Activated CD4-positive, alpha-beta T cell treated with anti-CD3 and anti-CD28 coated beads, Interleukin-2, amount 50 U/mL, for 48 hours (primary cell): Measurements from ENCODE around the gene MGMT.

ENCODE experiments used
- DNase-seq, 2 experiments: peaks; one replicate each; pipeline ENCODE4 v3.0.0-alpha.2; 2020

MGMT gene

DNA sequence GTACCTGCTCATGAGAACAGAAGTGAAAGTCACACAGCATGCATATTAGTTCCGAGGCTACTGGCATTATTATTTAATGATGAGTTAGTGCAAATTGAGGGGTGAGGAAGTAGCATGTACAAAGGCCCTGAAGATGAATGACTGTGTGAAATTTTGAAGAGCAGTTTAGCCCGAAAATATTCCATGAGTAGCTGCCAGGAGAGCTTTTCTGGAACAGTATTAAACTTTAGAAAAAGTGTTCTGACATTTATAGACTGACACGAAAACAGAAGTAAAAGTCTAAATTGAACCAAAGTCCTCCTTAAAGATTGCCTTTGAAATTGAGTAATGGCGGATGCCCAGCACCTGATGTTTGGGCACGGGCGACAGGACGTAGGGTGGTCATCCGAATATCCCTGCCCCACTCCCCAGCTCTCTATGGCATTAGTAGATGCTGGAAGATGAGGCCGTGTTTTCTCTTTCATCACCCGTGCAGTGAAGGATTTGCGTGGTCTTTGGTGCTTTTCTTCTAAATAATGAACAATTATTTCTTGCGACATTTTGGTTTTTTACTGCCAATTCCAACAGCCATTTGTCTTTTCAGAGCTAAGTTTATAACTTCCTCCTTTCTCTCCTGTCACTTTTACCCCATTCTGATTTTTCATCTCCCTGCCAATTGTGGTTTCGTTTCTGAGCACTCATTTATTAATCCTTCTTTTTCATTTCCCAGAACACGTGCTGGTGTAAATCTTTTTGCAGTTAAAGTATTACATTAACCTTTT, 192.6 kb downstream of the MGMT start:
- no peak for DNase-seq

DNA sequence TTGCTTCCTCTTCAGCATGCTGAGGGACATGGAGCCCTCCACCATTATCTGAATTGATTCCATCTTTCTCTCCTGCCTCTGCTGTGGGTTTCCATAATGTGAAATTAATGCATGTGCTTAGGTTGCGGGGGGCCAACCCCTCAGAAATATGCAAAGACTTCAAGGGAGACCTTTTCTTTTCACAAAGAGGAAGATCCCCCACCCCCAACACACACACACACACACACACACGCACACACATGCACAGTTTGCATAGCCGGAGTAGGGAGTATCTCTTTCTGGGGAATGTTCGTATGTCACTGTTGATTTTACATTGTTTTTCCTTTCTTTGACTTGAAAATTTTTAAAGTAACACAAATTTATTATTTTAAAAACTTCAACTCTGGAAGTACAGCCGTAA, 193.5 kb downstream of the MGMT start:
- no peak for DNase-seq

DNA sequence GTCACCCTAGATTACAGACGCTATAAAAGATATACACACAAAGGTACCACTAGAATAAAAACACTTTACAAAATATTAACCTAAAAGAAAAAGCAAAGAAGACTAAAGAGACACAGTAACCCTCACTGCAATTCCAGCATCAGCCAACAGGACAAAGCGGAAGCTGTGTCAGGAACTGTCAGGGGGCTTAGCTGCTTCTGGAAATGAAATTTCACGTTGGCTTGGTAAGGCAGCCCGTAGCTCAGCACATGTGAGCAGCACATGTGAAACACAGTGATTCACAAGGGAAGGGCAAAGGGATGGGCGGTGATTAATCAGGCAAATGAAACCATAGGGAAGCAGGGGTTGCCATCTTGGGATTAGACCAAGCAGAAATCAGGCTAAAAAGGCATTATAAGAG, 195.4 kb downstream of the MGMT start:
- no peak for DNase-seq

- DNase-seq: no peak
Observed at GRCh38 chr10:129670124-129670523, 203.1 kb downstream of the MGMT start.

DNA sequence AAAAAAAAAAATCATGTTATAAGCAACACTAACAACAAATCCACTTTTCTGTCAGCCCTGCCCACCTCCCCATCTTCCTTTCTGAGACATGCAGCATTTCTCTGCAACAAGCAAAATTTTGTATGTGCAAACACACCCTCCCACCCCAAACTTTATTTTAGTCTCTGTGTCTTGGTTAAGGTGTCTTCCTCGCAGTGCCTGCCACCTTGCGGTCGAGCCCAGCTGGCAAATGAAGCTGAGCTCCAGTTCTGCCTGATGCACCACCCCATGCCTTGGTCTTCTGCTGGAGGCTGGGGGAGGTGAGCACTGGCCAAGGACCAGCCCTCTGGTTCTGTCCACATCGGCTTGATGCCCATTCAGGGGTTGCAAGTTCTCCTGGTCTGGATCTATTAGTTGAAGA, 206.3 kb downstream of the MGMT start:
- DNase-seq: no peak

DNA sequence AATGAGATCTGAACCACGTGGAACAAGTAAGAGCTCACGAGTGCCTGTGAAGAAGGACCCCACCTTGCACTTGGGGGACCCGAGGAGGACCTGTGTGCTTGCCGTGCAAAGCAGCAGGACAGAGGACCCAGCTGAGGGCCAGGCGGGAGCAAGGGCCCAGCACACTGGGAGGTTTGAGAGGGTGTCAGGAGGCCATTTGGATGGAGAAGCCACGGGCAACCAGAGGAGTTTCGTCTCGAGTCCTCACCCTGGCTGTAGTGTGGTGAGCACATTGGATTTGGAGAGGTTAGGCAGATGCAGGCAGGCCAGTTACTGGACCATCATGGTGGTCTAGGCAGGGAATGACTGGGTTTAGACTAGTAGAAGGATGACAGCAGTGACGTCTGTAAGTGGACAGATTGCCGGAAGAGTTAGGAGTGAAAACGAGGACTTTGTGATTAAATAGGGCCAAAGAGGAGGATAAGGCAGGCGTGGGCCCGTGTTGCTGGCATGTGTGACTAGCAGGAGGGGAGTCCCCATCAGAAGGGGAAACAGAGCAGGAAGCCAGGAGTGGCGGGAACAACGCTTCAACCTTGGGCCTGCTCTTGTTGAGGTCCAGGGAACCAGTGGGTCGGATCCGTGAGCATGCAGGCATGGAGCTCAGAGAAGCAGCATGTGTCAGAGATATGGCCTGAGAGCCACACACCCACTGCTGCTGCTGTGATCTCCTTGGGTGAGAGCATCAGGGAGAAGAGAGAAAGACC, 208.2 kb downstream of the MGMT start:
- DNase-seq: no peak

- DNase-seq: no peak
Observed at GRCh38 chr10:129676014-129676413, 209.0 kb downstream of the MGMT start.

GRCh38 chr10:129677377-129677927, 210.4 kb downstream of the MGMT start:
- no peak for DNase-seq

- DNase-seq: no peak
Observed at GRCh38 chr10:129678186-129678585, 211.1 kb downstream of the MGMT start.

DNA sequence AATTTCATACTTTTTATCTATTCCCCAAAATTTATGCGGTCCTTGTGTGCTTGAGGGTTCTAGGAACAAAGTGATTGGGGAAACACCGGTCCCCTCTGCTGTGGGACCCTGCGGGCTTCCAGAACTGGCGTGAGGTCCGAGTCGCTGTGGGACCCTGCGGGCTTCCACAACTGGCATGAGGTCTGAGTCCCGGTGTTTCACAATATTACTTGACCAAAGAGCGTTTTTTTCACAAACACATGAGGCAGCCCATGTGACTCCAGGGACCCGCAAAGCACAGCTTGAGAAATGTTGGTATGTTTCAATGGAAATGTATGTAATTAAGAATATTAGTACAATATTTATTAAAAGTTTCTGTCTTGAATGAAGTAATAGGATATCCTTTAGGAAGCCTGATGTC, 212.2 kb downstream of the MGMT start:
- no peak for DNase-seq

- DNase-seq: no peak
Observed at GRCh38 chr10:129680661-129681344, 213.8 kb downstream of the MGMT start.

DNA sequence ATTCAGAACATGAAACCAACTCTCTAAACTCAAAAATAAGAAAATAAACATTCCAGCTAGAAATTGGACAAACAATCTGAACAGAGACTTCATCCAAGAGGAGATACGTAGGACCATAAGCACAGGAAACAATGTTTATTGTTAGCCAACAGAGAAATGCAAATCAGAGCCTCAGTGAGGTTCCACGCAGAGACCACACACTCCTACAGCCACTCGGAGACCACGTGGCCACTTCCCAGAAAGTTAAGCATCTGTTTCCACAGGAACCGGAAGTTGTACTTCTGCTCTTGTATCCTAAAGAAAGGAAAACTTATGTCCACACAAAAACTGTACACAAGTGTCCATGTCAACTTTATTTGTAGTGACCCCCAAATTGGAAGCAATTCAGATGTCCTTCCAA, 214.8 kb downstream of the MGMT start:
- DNase-seq: no peak

DNA sequence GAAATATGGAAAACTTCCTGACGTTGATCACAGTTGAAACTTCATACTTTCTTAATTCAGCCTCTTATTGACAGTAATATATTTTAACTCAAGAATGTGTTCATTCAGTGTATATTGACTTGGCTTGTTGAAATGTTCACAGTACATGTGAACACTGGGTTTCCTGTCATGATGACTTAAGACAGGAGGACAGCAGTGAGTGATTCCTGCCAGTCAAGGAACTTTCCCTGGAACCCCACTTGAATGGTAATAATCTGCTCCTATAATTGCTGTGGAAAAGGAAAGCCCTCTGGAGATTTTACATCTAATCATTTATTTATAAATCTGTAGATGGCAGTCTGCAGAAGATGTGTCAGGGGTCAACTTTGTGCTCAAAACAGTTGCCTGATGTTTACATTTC, 216.5 kb downstream of the MGMT start:
- DNase-seq: no peak

DNA sequence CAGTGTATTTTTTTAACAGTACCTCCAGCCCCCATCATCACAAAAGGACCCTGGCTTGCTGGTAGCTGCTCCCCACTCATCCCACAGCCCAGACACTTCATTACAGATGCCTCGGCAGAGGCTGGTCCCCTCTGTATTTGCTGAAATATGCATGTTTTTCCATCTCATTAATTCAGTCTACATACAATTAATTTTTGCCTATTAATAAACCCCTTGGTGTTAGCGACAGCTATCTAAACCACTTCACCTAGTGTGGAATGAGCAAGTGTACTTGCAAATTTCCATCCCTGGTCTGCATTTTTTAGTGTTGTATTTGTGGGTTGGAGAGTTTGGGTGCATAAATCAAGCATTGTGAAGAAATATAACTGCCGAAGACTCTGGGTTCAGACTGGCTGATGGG, 216.9 kb downstream of the MGMT start:
- no peak for DNase-seq

DNA sequence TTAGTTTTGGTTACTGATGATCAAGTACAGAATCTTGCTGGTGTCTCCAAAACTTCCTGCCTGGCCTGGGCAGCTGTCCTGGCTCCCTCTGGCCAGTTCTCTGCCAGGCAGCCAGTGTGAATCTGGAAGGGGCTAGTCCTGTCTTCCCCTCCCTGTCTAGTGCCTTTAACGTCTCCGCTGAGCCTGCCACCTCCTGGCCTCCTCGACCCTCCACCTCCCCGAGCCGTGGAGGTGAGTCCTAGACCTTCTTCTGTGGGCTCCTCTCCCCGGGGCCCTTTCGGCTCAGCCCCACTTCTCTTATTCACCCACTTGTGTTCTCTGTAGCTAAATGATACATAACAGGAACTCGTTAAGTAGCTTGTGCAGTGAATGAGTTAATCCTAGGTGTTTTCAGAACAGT, 218.2 kb downstream of the MGMT start:
- no peak for DNase-seq

DNA sequence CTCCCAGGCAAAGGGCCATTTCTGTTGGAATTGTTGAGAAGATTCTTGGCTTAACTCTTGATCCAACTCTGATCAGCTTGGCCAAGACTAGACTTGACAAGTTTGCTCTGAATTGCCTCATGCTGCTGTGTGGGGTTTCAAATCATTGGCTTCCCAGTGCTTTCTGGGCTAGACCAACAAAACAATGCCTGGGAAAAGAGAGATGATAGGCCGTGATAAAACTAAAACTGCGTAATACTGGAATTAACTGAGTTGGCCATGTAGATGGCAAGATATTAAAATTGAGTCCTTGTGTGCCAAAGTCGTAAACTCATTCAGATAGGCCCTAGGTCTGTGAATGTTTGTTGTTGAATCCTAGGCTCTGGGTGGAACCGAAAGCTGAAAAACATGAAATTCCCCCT, 222.6 kb downstream of the MGMT start:
- DNase-seq: no peak

DNA sequence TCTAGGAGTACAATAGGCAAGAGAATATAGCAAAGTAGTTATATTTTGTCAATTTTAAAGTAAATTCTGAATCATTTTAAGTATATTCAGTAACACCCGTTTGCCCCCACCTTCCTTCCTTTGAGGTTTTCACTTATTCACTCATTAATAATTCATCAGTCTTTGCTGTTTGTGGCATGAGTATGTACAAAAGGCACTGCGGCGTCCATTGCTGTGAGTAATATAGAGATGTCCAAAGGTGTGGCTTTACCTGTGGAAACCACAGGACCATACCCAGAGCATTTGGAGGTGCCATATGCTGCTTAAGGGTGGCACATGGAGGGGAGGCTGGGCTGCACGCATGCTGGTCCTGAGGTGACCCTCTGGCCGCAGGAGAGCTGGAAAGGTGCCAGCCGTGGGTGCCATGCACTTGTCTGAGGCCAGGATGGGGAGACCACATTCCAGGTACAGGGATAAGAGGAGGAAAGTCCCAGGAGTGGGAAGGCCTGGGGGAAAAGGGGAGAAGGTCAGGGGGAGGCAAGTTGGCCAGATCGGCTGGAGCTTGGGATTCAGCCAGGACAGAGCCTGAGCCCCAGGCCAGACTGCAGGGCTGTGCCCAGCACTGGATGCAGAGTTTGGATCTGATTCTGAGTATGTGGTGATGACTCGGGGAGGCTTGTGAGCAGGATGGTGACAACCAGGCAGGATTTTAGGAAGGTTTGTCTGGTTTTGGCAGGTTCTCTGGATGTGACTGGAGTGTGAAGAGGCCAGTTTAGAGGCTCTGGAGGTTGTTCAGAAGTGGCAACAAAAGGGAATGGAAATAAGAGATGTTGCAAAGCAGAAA, 223.4 kb downstream of the MGMT start:
- no peak for DNase-seq

- DNase-seq: no peak
Observed at GRCh38 chr10:129692695-129693094, 225.7 kb downstream of the MGMT start.

- DNase-seq: no peak
Observed at GRCh38 chr10:129693382-129693781, 226.3 kb downstream of the MGMT start.

GRCh38 chr10:129694184-129694583, 227.1 kb downstream of the MGMT start:
- no peak for DNase-seq

- DNase-seq: no peak
Observed at GRCh38 chr10:129694691-129695243, 227.7 kb downstream of the MGMT start.

GRCh38 chr10:129695671-129696070, 228.6 kb downstream of the MGMT start:
- no peak for DNase-seq
